Progenitor cell of endocrine pancreas (in vitro differentiated cells): ENCODE results near the gene SERPINB2. TPM values are rescaled to one million over a fixed set of nuclear protein-coding genes. Genes with fewer than 3 reads are reported as not detected.

ENCODE experiments used
- DNase-seq: peaks from one replicate; pipeline ENCODE4 v3.0.0; 2021; ENCODE audit warnings: low spot score; ENCODE audit not compliant: unreplicated experiment
- H3K27ac Mint-ChIP-seq: 2 replicates; pipeline ENCODE4 v1.8.0; 2021; ENCODE audit warnings: mild to moderate bottlenecking, moderate library complexity, mixed read lengths
- H3K27me3 Mint-ChIP-seq: 2 replicates; pipeline ENCODE4 v1.8.0; 2021; ENCODE audit warnings: mixed read lengths
- H3K36me3 Mint-ChIP-seq: 2 replicates; pipeline ENCODE4 v1.8.0; 2022; ENCODE audit warnings: mixed read lengths; ENCODE audit not compliant: insufficient read depth
- H3K4me1 Mint-ChIP-seq: 2 replicates; pipeline ENCODE4 v1.8.0; 2021; ENCODE audit warnings: low read depth, mixed read lengths
- H3K4me3 Mint-ChIP-seq: 2 replicates; pipeline ENCODE4 v1.8.0; 2021; ENCODE audit warnings: low read depth, mild to moderate bottlenecking, moderate library complexity, mixed read lengths
- H3K9me3 Mint-ChIP-seq: 2 replicates; pipeline ENCODE4 v1.8.0; 2021; ENCODE audit warnings: low read depth, mixed read lengths
- CTCF ChIP-seq: fragments of 200-600 bp; sonication (generic); IDR thresholded peaks from one replicate; pipeline ENCODE4 v1.5.0; 2021; ENCODE audit warnings: antibody characterized with exemption, mild to moderate bottlenecking; ENCODE audit not compliant: unreplicated experiment
- total RNA-seq: library from RNA; stranded (reverse); gene quantifications from 2 replicates; pipeline ENCODE4 v1.2.1, GENCODE V29; 2021

SERPINB2 gene
- total RNA-seq, 1 donor from 2014 or later: not detected

GRCh38 chr18:63908858-63909257, 21.4 kb downstream of the SERPINB2 start:
- H3K27me3 Mint-ChIP-seq: peaks cover 13% of the 10 kb centered on the region

DNA sequence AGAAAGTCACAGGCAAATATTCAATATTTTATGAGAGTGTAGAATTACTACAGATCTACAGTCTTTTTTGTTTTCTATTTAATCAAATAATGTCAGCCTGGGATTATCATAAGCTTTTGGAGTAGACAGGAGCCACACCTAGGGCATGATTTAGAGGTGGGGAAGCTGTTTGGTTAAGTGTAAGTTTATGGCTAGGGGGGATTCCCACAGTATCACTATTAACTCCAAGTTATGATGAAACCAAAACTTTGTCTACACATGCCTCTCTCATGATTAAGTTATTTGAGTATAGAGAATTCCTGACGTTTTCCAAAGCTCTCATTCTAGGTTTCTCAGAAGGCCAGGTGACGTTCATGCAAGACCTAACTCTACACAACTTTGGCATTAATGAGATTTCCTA, 22.4 kb downstream of the SERPINB2 start:
- no peak for TF ChIP-seq CTCF

More at GRCh38 chr18:63908858-63909257, 21.4 kb downstream of the SERPINB2 start:
- H3K4me1 Mint-ChIP-seq: no peaks in the 10 kb centered on the region
- no peak overlapping the region for H3K27ac Mint-ChIP-seq
- H3K4me3 Mint-ChIP-seq: no peak overlapping the region
- H3K9me3 Mint-ChIP-seq: no peaks in the 10 kb centered on the region
- no peaks in the 10 kb centered on the region for H3K36me3 Mint-ChIP-seq
- TF ChIP-seq CTCF: no peak
- DNase-seq: no peak

DNA sequence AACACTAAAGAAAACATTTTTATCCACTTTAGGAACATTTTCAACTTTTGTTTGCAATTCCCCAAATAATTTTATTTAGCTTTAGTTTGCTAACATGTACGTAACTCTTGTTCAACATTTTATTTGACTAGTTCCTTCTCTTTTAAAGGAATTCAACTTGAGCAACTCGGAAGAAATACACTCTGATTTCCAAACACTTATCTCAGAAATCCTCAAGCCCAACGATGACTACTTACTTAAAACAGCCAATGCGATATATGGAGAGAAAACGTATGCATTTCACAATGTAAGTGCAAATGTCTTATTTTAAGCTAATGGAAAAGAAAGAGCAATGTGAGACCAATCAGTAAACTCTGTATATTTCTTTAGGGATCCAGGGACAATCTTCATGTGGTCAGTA, 30.3 kb downstream of the SERPINB2 start:
- H3K4me3 Mint-ChIP-seq: no peak overlapping the region
- TF ChIP-seq CTCF: no peak
- peaks cover 1% of the 10 kb centered on the region for H3K4me1 Mint-ChIP-seq
- no peak overlapping the region for H3K27ac Mint-ChIP-seq
- peaks cover 26% of the 10 kb centered on the region for H3K27me3 Mint-ChIP-seq
- H3K36me3 Mint-ChIP-seq: no peaks in the 10 kb centered on the region
- DNase-seq: no peak
- H3K9me3 Mint-ChIP-seq: no peaks in the 10 kb centered on the region

More for the DNA sequence above, 22.4 kb downstream of the SERPINB2 start:
- H3K4me1 Mint-ChIP-seq: no peaks in the 10 kb centered on the region
- no peak overlapping the region for H3K27ac Mint-ChIP-seq
- no peak for DNase-seq
- peaks cover 9% of the 10 kb centered on the region for H3K27me3 Mint-ChIP-seq
- no peaks in the 10 kb centered on the region for H3K36me3 Mint-ChIP-seq
- H3K4me3 Mint-ChIP-seq: no peak overlapping the region
- no peaks in the 10 kb centered on the region for H3K9me3 Mint-ChIP-seq

GRCh38 chr18:63922049-63922448, 34.5 kb downstream of the SERPINB2 start:
- H3K27ac Mint-ChIP-seq: no peak overlapping the region
- peaks cover 1% of the 10 kb centered on the region for H3K4me1 Mint-ChIP-seq
- H3K4me3 Mint-ChIP-seq: no peak overlapping the region
- H3K36me3 Mint-ChIP-seq: no peaks in the 10 kb centered on the region
- no peaks in the 10 kb centered on the region for H3K9me3 Mint-ChIP-seq
- TF ChIP-seq CTCF: no peak
- H3K27me3 Mint-ChIP-seq: peaks cover 33% of the 10 kb centered on the region
- DNase-seq: no peak

DNA sequence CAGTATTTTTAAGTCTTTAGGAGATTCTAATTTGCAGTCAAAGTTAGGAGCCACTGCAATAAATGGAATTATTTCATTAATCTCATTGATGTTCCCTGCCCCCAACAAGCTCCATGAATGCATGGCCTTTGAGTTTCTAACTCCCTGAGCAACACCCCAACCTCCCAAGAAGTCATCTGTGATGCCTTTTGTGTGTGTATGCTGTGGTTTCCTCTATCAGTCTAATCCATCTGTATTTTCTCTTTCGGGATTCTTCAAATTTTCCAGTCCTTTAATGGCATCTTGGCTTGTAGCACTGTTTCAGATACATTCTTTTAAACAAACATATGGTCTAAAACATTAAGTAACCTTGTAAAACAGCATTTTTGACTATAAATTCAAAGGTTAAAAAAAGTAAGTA, 37.0 kb downstream of the SERPINB2 start:
- Mint-ChIP-seq H3K27ac (no peak overlapping the region), H3K27me3 (peaks cover 24% of the 10 kb centered on the region), H3K9me3 (no peaks in the 10 kb centered on the region), H3K4me3 (no peak overlapping the region), H3K36me3 (no peaks in the 10 kb centered on the region), H3K4me1 (peaks cover 1% of the 10 kb centered on the region)
- no peak for TF ChIP-seq CTCF
- no peak for DNase-seq
